ENCODE results near the gene RIMKLB.

Gene RIMKLB, protein sequence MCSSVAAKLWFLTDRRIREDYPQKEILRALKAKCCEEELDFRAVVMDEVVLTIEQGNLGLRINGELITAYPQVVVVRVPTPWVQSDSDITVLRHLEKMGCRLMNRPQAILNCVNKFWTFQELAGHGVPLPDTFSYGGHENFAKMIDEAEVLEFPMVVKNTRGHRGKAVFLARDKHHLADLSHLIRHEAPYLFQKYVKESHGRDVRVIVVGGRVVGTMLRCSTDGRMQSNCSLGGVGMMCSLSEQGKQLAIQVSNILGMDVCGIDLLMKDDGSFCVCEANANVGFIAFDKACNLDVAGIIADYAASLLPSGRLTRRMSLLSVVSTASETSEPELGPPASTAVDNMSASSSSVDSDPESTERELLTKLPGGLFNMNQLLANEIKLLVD

GRCh38 chr12:8697476-8698131 is at the start of gene RIMKLB:
RIMKLB (plus strand) TSS chr12:8697991; CDS start chr12:8713867, 15,876 bp downstream.
- peak; percentile 85 to 86 for ATAC-seq

GRCh38 chr12:8648576-8649205 is 49.1 kb upstream of the RIMKLB start:
- peak; percentile 84 to 87 for ATAC-seq

DNA sequence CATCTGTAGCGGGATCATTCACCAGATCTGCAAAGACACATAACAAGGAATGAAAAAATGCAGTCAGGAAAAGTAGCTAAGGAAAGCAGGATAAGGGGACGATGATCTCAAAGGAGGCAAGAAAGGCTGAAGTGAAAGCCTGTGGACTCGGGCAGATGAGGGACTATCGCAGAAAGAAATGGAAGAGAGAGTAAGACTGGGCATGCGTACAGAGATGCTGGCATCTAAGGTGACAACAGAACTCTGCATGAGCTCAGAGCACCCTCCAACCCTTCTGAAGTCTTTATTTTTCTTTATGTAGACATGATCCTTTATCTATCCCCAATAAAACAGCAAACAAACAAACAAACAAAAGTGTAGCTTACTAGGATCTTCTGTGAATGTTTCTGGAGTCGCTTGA is 42.4 kb upstream of the RIMKLB start:
- no peak for ATAC-seq

- no peak for ATAC-seq
Observed at GRCh38 chr12:8658346-8658745, 39.4 kb upstream of the RIMKLB start.

DNA sequence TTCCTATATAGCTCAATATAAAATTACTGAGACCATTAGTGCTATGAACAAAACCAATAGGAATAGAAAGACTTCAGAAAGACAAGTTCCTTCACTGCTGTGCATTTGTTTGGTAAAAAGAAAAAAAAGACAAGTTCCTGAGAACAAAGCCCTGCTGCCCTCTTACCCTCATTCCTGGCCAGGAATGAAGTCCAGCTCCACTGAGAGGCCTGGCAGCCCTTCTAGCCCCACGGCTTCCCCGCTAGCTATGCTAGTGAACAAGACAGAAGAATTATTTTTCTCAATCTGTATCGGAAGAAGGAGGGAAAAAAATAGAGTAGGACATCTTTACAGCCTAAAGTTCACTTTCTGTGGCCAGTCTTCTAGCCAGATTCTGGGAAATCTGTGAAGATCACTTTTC is 36.8 kb upstream of the RIMKLB start:
- no peak for ATAC-seq

GRCh38 chr12:8661751-8662150 is 36.0 kb upstream of the RIMKLB start:
- no peak for ATAC-seq

DNA sequence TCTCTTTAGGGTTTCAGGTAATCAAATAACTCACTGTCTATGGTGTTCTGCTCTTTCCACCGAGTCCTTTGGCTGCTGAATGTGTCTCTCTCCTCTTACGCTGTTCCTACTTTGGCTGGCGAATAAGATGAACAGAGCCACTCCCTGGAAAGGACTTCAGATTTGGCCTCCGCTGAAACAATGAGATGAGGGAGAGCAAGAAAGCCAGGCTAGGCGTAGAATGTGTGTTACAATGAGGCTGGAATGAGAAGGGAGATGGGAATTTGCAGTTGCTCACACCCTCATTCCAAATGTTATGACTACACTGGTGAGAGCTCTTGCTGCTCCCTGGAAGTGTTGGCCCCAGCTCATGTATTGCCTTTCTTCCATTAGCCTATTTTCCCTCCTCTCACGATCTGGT is 35.2 kb upstream of the RIMKLB start, which contains the start of gene MFAP5:
MFAP5 (minus strand) TSS at position 234 of the 400 bp plus-strand sequence. CDS start 722 bp downstream, outside the sequence.
- ATAC-seq, result no peak

- ATAC-seq, result no peak
Observed at GRCh38 chr12:8664228-8664913, 33.4 kb upstream of the RIMKLB start.

GRCh38 chr12:8665759-8666158 is 32.0 kb upstream of the RIMKLB start:
- no peak for ATAC-seq

- no peak for ATAC-seq
Observed at GRCh38 chr12:8667270-8667669, 30.5 kb upstream of the RIMKLB start.

GRCh38 chr12:8668441-8668840 is 29.4 kb upstream of the RIMKLB start:
- no peak for ATAC-seq

DNA sequence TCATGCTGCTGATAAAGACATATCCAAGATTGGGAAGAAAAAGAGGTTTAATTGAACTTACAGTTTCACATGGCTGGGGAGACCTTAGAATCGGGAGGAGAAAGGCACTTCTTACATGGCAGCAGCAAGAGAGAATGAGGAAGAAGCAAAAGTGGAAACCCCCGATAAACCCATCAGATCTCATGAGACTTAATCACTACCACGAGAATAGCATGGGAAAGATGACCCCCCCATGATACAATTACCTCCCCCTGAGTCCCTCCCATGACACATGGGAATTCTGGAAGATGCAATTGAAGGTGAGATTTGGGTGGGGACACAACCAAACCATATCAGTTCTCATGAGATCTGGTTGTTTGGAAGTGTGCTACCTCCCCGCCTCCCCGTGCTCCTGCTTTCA is 25.4 kb upstream of the RIMKLB start:
- no peak for ATAC-seq

DNA sequence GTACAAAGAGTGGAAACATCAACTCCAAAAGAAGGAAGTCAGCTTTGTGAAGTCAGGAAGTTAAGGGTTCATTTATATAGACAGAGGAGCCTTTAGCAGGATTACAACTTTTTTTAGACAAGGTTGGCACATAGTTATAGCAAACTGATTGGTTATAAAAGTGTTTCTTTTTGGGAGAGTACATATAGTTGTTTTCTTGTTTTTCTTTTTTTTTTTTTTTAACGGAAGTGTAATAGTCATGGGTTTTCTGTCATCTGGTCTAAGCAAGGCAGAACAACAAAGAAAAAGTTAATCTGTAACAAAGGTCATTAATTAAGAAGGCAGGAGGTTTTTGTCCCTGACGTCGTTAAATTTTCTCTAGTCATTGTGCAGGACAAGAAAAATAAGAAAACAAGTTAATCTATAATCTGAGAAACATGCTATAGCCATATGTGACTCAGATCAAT is 22.2 kb upstream of the RIMKLB start:
- no peak for ATAC-seq

DNA sequence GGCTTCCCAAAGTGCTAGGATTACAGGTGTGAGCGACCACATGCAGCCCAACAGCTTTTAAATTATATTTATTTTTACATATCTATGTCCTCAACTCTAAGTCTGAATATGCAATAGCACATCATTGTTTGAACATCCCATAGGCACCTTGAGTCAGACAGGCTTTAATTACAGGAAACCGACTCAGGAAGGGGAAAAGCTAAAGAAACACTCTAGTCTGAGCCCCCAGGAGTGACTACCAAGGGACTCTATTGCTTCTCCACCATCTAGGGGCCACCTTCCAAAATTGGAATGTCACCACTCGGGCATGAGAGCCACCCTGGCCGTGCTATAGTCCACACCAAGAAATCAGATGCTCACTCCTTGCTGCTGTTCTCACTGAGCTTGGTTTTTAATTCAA is 21.1 kb upstream of the RIMKLB start:
- ATAC-seq, result no peak

DNA sequence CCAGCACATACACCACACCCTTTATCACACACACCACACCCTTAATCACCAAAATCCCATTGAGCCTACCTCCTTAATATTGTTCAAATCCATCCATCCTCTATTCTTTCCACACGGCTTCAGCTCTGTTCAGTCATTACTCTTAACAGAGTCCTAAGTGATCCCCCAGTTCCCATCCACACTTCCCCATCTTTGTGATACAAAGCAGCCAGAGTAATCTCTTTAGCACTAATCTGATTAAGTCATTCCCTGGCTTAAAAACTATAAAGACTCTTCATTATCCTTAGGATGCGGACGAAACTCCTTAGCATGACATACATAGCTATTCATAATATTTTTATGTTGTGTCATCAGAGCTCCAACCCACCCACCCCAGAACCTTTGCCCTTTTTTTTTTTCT is 20.4 kb upstream of the RIMKLB start:
- no peak for ATAC-seq

DNA sequence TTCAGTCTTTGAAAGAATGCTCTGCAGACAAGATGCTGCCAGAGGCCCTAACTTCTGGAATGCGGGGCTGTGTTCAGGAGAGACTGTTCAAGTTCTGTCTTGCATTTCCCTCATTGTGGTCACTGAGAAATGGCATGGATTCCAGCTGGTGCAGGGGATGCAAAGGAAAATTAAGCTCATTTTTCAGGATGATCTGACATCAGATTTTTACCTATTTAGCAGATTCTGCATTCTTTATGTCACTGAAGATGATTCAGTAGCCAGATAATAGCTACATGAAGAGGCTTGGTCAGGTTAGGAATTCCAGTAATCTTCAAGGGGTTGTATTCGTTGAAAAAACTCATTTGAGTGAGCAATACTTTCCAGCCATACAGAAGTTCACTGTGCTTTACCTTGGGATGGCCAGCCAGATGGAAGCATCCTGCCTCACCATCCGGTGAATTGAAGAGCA is 19.1 kb upstream of the RIMKLB start:
- no peak for ATAC-seq

- ATAC-seq, result no peak
Observed at GRCh38 chr12:8680533-8680932, 17.3 kb upstream of the RIMKLB start.

DNA sequence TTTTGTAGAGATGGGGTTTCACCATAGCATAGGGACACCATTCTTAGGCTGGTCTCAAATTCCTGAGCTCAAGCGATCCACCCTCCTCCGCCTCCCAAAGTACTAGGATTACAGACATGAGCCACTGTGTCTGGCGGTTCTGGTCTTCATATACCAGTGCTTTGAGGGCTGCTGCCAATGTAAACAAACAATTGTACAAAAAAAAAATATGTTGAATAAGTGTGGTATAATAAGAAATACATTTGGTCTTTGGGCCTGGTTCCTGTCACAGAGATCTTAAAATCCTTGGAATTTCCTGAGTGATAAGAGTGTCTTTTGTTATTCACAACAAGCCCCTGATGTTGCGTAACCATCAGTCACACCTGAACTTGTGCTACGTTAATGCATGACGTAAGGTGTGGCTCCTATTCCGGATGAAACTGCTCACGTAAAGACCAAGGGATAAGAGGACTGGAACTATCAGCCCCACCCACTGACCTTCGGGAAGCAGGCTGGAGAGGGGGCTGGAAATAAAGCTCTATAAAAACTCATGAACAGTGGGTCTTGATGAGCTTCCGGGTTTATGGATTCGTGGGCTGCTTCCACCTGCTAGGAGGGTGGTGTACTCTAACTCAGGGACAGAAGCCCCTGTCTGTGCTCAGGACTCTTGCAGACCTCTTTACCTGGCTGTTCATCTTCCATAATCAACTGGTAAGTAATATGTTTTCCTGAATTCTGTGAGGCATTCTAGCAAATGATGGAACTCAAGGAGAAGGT is 16.5 kb upstream of the RIMKLB start:
- no peak for ATAC-seq

DNA sequence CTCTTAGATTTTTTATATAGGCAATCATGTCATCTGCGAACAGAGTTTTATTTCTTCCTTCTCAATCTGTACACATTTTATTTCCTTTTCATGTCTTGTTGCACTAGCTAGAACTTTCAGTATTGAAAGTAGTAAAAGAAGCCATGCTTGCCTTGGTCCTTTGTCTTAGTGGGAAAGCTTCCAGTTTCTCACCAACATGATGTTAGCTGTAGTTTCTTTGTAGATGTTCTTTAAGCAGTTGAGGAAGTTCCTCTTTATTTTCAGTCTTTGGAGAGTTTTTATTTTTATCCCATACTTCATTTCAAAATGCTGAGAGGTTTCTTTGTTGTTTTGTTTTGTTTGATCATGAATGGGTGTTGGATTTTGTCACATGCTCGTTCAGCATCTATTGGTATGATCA is 12.7 kb upstream of the RIMKLB start:
- no peak for ATAC-seq

GRCh38 chr12:8687846-8688601 is 9.8 kb upstream of the RIMKLB start:
- ATAC-seq, result no peak

GRCh38 chr12:8689681-8690080 is 8.1 kb upstream of the RIMKLB start:
- no peak for ATAC-seq

All from activated CD4-positive, CD25-positive, alpha-beta regulatory T cell treated with anti-CD3 and anti-CD28 coated beads, Interleukin-2, amount 50 U/mL, for 24 hours (primary cell).